A204.1 (cell line): ENCODE data around the gene NPC2.
"Not testable (repeated sequence)": the region's sequence is repeated elsewhere in the genome, so short reads cannot be mapped to it uniquely, and the experiment has no call there.

Source experiments
- FAIRE-seq: peaks from 2 replicates; lab custom pipeline; 2012; peaks lifted over from hg19 to GRCh38; lab: Jason Lieb, UNC

The NPC2 gene

DNA sequence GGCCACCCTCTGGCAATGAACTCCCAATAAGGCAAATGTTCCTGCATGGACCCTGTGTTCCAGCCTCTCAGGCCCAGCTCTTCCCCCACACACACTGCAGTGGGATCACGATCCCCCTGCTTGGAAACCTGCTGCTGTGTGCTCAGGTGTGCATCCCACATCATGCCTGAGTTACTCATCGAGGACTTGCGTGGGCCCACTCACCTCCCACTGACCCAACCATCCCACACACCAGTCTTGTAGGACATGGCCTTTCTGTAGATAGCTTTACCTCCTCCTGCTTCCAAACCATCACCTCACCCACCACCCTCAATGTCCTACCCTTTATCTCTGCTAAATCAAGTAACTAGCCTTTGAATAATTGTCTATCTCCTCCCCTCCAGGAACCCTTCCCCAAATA is 24.6 kb downstream of the NPC2 start:
- no peak for FAIRE-seq

DNA sequence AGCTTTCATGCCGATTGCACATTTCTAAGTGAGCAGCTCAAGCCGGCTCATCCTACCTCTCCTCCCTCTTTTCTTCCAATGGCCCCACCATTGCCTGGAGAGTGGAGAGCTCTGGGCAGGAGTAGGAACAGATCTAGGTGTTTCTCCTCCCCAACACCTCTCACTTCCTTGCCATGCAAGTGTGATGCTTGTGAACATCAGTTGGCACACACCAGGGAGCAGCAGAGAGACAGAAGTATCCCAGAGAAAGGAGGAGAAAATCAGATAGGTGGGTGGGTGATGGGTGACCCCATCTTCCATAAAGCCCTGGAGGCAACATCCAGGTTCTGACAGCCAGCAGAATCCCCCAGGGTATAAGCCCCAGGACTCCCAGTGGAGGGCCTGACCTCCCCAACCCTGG is 27.8 kb downstream of the NPC2 start:
- FAIRE-seq = no peak

DNA sequence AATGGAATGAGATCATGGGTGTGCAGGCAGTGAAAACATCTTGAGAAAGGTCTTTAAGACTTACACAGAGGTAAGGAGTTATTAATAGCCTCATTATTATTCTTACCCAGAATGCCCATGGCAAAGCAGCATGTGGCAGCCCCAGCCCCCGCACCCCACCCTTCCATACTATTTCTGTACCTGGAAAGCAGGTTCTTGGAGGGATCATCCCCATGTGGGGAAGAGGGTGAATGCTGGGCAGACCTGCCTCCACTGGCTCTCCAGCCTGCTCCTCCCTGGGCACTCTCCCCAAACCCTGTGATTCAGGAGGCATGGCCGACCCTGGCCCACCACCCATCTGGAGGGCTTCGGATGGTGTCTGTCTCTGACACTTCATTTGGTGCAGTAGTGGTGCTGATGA is 28.3 kb downstream of the NPC2 start:
- no peak for FAIRE-seq

DNA sequence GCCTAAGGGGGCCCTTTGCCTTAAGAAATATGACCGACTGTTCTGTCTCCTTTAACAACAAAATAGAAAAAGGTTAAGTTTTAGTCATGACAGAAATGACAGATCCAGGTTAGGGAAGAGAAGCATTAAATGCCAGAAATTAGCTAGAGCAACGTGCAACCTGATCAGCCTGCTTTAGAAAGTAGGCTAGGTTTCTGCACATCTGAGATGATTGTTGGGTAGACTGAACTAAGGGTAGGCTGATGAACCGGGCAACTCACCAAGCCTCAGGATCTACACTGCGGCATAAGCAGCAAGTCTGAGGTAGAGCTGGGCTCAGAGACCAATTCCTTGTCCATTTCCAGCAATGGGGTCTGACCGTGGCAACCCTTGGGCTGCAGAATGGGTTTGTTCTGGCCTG is 29.4 kb downstream of the NPC2 start:
- FAIRE-seq = no peak

DNA sequence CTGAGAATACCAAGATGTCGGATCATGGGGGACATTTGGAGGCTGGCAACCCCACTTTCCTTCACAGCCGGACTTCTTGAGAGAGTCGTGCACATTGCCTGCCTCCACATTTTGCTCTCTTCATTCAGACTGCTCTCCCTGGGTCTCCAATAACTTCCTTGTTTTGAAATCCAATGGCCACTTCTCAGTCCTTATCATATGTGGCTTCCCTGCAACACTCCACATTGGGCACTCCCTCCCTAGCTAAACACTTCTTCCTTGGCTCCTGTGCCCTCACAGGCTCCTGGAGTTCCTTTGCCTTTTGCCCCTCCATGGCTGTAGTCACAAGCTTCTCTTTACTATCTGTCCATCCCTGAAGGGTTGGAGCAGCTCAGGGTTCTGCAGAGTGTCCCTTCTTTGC is 30.1 kb downstream of the NPC2 start:
- FAIRE-seq = no peak

DNA sequence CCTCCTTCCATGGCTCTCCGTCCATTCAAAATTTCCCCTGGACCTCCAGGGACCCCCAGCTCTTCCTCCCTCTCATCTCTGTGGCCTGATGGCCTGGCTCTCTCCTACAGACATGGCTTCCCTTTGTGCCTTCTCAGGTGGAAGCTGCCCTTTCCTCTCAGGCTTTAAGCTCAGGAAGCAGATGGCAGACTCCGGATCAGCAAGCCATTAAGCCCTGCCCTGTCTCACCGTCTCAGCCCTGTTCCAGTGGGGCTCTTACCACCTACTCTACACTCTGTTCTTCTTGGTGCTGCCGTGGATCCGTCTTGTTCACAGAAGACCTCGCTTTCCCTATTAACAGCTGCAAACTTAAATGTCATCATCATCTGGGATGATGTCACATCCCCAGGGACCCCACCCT is 33.1 kb downstream of the NPC2 start:
- FAIRE-seq = no peak

DNA sequence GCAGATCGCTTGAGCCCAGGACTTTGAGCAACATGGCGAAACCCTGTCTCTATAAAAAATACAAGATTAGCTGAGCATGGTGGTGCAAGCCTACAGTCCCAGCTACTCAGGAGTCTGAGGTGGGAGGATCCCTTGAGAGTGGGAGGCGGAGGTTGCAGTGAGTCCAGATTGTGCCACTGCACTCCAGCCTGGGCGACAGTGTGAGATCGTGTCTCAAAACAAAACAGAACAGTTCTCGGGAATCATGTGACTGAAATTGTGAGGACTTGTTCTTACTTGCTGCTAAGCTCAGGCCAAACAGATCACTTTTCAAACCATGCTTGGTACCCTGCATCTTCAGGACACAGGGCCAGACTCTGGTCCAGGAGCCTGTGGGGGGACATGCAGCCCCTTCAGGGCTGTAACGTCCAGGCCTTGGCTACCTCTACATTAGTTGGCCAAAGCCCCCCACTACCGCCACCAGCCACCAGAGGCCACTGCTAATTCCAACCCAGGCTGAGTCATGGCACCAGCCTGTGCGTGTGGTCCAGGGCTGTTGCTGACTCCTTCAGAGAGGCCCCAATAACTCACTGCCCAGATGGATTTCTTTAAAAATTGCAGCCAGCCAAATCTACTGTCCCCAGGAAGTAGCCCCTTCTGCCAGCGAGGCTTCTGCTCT is 33.7 kb downstream of the NPC2 start:
- no peak for FAIRE-seq

DNA sequence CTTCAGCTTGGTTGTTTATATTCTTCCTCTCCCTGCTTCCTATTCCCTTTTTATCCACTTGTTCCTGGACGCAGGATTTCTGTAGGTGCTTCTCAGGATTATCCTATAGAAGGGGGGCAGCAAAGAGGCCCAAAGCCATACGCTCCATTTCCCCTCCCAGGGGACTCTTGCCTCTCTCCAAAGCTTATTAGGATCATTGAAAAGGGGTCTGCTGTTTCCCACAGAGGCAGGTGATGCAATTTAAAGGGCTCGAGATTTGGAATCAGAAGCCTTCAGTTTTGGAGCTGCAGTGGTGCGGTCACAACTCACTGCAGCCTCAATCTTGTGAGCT is 35.6 kb downstream of the NPC2 start:
- FAIRE-seq = no peak

DNA sequence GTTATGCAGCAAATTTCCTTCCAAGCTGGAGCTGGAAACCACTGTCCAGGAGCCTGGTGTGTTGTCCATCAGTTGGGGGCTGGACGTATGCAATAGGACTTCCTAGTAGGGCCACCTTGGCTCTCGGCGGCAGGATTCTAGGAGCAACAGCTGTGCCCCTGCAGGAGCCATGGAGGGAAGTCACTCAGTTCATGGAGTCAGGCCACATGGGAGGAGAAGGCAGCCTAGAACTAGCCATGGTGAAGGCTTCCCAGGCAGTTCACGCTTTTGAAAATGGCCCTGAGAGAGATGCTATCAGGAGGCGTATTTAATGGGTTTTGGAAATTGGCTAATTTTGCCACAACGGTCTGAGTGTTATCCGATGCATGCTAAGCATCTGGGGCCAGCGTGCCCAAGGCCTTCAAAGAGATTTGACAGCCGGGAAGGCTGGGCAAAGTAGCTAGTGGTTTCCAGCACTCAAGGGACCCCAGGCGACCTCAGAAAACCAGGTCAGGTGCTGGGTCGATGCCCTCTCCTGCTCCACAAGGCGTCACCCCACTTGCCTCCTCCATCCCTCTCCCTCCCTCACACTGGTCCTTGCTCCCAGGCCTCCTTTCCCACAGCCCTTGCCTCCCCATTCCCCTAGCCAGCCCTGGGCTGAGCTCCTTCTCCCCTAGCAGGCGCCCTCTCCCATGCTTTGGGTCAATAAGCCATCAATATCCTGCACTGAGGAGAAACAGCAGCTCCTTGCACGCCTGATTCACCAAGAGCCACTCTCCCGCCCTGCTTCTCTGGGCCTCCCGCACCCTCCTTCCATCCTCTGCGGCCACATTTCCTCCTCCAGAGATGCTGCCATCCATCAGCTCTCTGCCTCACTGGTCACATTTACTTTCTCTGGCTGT is 36.2 kb downstream of the NPC2 start:
- no peak for FAIRE-seq

DNA sequence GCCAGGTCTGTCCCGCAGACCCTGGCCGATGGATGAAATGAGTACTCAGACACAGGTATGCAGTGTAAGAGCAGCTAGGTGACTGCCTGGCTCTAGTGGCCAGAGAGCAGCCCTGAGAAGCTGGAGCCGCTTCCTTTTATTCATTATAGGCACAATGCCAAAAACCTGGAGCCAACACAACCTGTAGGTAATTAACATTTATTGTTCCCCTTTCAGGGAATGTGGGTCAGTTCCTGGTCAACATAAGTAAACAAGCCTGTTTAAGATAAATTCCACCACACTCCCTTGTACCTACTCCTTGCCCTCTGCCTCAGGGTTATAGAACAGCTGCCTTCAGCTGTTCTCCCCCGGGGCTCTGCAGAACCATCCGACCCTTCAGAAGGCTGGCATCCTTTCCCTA is 38.7 kb downstream of the NPC2 start:
- FAIRE-seq = not testable (repeated sequence)

DNA sequence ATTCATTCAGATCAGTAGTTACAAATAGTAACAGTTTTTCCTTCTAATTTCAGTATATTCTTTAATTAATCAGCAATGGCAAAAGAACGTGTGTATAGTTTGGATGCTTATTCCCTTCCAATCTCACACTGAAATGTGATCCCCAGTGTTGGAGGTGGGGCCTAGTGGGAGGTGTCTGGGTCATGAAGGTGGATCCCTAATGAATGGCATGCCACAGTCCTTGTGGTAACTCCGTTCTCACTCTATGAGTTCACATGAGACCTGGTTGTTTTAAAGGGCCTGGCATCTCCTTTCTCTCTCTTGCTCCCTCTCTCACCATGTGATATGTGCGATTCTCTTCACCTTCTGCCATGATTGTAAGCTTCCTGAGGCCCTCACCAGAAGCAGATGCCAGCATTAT is 48.2 kb downstream of the NPC2 start:
- no peak for FAIRE-seq

DNA sequence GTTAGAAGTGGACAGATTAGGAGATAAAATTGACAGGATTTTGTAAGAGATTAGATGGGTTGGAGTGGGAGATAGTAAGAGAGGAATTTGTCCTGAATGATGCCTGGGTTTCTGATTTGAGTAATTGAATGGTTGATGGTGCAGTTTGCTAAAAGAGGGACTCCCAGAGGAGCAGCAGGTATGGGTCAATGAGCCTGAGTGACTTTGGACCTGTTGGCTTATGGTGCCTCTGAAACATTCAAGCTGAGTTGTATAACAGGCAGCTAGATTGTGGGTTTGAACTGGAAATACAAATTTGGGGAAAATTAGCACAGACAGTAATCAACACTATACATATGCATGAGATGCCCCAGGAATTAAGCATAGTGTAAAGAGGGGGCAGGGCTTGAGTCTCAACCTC is 50.3 kb downstream of the NPC2 start:
- no peak for FAIRE-seq

DNA sequence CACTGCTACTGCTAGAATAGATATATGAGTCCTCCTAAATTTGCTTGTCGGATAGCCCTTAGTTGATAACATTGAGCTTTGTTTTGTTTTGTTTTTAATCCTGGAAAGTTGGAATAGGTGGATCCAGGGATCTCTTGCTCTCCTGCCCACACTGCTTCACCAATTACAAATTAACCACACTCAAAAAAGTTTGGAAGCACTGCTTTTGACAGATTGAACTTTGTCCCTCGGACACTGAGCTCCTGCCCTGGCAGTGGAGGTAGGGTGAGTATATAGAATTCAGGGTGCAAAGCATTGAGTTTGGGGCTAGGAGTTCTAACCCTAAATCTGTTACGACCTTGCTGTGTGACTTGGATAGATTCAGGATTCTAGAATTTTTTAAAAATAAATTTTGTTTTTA is 52.0 kb downstream of the NPC2 start:
- FAIRE-seq = no peak

DNA sequence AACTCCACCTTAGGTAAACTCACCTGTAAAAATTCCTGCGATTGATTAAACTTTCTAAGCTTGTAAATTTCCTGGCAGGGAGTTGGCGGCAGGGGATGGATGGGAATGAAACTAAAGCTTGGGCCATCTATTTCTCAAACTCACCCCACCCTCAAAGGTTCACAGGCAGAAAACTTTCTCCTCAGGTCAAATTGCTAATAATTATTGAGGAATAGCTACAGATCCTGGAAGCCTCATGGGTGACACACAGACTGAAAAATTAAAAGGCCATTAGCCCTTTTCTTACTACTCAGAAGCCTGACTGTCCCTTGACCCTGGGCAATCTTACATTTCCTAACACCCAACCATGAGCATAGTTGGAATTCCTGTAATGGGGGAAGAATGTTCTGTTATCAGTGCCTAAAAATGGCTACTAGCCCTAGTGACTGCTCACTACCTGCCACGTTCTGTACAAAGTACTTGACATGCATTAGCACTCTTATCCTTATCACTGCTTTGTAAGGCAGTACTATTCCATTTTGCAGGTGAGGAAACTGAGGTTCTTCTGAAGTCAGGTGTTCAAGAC is 54.7 kb downstream of the NPC2 start:
- no peak for FAIRE-seq

DNA sequence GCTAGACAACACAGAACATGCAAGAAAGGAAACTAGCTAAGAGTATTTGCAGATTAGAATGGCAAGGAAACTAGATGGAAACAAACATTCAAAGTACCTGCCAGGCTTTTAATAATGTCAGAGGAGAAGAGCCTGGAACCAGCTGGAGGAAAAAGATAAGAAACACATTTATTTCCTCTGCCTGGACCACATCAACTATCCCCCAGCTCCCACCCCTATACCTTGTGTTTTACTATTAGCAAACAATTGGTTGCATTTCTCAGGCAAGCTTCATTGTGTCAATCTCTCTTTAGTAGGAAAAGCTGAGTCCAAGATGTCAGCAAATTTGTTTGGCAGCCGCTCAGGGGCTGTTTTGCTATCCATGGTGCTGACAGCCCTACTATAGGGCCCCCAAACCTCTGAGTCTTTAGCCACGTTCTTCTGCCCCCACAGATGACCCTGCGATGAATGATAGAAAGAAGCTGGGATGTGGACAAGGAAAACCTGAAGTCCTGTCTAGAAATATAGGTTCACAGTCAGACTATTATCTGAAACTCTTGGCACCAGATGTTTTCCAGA is 55.5 kb downstream of the NPC2 start:
- no peak for FAIRE-seq

DNA sequence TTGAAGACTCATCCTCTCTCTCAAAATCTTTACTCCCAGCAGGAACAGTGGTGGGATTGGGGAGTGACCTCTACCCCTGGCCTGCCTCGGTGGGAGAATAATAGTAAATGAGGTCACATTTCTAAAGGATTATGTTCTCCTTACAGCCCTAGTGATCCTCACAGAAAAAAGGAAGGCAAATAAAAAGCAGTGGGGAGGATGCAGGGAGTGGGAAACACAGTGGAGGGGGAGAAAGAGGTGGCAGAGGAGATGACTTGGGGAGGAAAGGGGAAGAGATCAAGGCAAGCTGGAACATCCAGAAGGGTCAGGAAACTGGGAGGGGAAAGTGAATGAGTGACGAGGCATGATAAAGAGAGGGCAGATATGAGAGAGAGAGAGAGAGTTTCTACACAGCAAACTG is 58.8 kb downstream of the NPC2 start:
- no peak for FAIRE-seq

DNA sequence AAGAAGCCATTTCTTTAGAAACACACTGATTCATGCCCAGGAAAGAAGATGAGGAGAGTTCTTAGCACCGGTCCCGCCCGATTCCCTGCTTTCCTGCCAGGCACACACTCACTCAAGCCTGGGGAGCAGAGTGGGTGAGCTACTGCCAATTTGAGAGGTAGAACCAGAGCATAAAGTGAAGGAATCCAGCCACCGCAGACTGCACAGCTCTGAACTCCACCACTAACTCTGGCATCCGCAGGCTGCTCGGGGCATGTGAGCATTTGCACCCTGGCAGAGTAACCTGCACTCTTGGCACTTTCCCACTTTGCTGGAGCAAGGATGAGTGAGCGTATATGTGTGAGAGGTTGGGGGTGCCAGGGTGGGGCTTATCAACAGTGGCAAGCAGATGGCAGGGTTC is 63.1 kb downstream of the NPC2 start:
- no peak for FAIRE-seq
